Fibroblast of gingiva (primary cell): ENCODE measurements around the gene ASPDH.
A peak's percentile ranks its signal among the peaks of the same experiment; 100 is the strongest.

Source experiments
- DNase-seq: peaks from one replicate; pipeline ENCODE4 v3.0.0-alpha.2; 2011; ENCODE audit warnings: low read depth

The ASPDH gene

DNA sequence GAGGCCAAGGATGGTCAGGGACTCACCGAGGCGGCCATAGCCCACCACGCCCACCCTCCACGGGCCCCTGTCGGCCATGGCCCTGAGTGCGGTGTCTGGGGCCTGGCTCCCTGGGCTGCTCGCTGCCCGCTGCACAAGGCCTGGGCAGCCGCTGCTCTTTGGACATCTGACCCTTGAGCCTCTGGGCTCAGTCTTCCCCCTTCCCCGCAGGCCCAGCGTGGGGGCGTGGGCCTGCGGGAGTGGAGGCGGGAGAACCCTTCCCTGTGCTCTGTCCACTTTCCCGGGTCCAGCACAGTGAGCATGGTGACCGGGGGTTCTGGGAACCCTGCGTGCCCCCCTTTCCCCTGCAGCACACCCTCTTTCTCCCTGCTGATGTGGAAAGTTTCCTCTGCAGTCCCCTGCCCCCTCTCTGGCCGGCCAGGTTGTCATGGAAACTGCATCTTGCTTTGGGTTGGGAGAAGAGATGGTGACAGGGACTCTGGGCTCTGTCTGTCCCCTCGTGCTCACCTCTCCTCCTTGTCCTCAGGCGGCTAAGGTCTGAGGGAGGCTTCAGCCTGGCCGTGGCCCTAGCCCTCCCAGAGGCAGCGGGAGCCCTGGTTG is at the start of gene ASPDH:
Gene ASPDH, minus strand, starts transcription at position 168 of the 600 bp plus-strand sequence. Its CDS starts 90 bp downstream, at position 78.
- DNase-seq: no peak

DNA sequence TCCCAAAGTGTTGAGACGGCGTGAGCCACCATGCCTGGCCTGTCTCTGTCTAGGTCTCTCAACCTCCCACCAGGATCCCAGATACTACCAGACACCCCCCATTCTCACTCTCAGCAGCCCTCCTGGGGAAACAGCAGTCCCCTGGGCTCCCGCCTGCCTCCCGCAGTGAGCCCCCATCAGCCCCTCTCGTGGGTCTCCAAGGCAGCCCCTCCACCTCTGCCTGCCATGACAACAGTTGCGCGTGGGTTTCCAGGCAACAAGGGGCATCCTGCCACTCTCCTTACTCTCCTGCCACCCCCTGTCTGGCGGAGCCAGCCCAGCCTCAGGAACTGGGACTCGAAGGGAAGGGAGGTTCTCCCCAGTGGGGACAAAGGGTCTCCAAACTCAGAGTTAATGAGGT is 49.3 kb upstream of the ASPDH start:
- DNase-seq: no peak

DNA sequence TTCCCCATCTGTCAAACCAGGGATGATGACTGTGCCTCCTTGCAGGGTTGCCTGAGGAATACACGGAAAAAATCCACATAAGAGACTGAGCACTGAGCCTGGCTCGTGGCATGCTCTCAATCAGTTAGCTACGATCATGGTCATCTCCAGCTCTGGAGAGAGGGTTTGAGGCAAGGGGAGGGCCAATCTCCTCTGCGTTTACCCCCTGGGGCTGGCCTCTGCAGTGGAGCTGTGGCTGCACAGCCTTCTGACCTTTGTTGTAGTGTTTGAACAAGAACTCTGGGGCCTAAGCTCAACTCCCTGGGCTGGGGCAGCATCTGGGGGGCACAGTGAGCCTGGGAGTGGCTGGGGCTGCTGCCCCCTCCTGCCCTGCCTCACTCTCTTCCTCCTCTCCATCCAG is 48.6 kb upstream of the ASPDH start:
- no peak for DNase-seq

DNA sequence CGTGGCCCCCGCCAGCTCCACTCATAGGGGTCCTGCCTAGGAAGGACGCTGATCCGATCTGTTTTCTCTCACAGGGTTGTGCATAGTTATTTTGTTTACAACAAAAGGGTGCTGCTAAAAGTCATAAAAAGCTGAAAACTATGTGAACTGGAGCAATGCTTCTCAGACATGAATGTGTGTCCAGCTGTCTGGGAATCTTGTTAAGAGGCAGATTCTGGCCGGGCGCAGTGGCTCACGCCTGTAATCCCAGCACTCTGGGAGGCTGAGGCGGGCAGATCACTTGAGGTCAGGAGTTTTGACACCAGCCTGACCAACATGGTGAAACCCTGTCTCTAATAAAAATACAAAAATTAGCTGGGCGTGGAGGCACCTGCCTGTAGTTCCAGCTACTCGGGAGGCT is 45.9 kb upstream of the ASPDH start:
- no peak for DNase-seq

DNA sequence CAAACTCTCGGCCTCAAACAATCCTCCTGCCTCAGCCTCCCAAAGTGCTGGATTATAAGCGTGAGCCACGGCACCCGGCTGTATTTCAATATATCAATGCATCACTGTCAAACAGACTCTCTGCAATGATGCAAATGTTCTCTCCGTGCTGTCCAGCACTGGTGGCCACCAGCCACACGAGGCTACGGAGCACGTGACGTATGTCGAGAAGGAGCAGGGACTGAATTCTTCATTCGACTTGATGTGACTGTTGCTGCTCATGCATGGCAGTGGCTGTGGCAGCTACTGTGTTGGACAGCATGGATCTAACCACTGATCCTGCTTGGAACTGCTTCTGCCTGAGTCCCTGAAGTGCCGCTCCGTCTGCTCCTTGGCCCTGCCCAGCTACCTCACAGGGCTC is 44.7 kb upstream of the ASPDH start:
- no peak for DNase-seq

DNA sequence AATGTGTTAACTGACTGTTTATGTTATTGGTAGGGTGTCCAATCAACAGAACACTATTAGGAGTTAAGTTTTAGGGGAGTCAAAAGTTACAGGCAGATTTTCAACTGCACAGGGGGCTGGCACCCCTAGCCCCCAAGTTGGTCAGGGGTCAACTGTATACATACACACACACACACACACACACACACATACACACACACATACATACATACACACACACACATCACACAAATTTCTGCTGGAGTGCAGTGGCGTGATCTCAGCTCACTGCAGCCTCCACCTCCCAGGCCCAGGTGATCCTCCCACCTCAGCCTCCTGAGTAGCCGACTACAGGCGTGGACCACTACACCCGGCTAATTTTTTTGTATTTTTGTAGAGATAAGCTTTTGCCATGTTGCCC is 44.3 kb upstream of the ASPDH start:
- DNase-seq: no peak

DNA sequence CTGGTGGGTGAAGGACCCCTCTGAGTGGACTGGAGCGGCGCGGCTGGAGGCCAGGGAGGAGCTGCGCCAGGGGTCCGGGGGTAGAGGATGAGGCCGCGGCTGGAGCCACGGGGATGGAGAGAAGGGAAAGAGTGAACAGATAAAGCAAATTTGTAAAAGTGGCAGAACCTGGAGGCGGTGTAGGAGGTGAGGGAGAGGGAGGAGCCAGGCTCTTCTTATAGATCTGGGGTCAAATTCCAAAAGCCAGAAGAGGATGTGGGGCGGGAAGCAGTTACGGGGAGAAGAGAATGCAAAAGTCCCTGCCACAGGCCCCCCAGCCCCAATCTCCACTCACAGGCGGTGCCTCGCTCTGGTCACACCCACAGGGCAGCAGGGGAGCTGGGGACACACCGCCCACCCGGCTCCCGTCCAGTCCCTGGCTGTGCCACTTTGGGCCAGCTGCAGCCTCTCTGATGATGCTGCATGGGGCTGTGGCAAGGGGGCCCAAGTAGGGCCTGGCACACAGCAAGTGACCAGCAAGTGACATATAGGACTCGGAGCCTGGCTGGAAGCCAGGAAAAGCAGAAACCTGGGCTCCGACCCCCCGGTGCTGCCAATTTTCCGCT is 43.4 kb upstream of the ASPDH start:
- no peak for DNase-seq

DNA sequence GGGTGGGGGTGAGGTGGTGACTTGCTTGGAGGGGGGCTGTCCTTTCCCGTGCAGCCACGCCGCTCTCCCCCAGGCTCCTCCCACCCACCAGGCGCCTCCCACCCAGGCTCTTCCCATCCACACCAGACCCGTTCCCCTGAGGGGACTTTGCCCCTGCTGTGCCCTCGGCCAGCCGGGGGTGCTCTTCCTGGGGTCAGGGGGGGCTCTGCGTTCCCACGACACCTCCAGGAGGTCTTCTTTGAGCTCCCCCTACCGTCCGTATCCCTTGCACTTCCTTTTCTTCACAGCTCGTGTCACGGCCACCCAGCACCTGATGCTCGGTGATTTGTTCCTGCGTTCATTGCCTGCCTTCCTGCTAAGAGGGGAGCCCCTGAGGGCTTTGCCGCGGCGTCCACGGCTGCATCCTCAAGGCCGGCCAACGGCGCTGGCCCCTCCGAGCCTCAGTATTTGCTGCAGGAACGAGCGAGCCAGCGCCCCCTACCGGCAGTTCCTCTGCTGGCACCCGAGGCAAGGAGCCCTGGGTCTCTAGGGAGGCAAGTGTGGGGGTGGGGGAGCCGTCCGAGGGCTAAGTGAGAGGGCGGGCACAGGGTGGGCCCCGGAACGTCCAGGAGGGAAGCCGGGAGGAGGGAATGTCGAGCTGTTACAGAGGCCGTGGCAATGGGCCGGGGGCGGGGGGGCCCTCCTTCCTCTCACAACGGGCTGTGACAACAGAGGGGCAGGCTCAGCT is 42.7 kb upstream of the ASPDH start:
- DNase-seq: peak; percentile 39

DNA sequence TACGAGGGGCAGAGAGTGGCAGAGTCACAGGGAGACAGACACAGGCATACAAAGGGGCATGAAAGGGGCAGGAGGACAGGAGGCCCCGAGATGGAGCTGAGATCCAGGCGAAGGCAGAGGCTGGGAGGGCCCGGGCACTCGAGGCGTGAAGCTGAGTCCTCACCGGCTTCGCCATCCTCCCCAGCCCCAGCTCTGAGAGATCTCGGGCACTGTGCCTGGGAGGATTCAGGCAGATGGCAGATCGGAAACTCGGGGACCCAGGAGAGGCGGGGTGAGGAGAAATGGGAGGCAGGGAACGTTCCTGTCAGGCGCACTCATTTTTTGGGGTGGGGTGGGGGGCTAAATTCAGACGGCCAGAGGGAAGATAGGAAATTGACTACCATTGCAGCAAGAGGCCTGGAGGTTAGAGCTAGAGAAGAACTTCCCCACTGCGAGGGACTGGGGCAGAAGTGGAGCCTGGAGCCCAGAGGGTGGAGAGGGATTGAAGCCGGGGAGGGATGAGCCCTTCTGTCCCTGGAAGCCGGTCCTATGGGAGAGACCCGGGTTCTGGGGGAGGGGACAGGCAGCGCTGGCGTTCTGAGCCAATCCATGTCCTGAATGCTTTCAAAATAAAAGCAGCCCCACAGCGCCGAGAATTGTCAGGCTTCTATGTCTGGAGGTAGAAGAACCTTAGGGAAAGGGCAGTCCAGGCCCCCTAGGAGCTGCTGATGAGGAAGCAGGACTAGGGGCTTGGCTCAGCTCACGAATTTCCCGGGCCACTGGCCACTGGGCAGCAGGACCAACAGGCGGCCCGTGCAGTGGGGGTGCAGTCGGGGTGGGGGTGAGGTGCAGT is 42.0 kb upstream of the ASPDH start:
- DNase-seq: no peak

DNA sequence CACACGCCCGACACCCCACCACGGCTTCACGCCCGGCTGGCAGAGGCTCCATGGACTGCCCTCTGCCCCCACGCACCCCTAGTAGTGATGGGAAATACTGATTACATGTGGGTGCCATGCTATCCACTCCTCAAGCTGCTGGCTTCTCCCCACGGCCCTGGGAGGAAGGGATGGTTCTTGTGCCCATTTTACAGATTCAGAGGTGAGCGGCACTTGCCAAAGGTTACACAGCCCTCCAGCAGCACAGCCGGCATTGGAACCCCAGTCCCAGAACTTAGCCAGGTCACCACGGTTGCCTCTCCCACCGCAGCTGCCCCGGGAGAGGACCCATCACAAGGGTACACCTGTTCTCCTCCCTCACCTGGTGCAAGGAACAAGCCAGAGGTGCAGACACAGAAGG is 41.3 kb upstream of the ASPDH start:
- no peak for DNase-seq

DNA sequence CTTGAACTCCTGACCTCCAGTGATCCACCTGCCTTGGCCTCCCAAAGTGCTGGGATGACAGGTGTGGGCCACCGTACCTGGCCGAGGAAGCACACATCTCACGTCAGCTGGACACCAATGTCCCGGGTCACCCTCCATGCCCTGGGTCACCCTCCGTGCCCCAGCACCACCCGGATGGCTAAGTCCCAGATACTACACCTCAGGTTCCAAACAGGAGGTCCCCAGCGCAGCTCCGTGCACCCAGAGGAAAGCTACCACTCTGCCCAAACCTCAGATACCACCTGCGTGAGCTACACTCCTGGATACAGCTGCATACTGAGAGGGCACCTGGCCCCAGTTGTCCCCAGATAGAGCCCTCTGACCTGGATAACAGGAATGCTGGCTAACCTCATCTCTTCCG is 40.5 kb upstream of the ASPDH start:
- DNase-seq: no peak

DNA sequence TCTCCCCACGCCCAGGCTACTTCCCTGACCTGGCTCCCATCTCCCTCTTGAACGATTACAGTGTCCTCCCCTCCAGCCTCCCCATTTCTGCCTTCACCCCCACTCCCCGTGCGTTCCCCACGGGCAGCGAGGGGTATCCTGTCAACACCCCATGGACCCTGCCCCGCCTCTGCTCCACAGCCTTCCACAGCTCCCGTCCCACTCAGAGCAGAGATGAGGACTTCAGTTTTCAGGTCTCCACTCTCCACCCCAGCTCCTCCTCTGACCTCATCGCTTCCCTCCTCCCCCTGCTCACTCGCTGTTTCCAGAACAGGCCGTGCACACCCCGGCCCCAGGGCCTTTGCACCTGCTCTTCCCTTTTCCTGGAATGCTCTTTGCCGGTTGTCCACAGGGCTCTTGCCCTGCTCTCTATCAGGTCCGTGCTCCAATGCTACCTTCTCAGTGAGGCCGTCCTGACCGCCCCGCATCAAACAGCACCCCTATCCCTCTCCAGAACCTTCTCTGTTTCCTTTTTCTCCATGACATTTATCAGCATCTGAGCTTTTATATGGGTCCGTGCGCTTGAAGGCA is 39.5 kb upstream of the ASPDH start:
- no peak for DNase-seq

DNA sequence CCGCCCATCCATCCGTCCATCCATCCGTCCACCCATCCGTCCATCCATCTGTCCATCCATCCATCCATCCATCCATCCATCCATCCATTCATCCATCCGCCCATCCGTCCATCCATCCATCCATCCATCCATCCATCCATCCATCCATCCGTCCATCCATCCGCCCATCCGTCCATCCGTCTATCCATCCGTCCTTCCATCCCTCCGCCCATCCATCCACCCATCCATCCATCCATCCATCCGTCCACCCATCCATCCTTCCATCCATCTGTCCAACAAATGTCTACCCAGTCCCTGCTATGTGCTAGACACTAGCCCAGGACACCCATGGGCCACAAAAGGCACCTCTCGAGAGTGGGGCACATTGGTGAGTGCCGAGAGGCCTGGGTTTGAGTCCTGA is 38.8 kb upstream of the ASPDH start:
- DNase-seq: no peak

DNA sequence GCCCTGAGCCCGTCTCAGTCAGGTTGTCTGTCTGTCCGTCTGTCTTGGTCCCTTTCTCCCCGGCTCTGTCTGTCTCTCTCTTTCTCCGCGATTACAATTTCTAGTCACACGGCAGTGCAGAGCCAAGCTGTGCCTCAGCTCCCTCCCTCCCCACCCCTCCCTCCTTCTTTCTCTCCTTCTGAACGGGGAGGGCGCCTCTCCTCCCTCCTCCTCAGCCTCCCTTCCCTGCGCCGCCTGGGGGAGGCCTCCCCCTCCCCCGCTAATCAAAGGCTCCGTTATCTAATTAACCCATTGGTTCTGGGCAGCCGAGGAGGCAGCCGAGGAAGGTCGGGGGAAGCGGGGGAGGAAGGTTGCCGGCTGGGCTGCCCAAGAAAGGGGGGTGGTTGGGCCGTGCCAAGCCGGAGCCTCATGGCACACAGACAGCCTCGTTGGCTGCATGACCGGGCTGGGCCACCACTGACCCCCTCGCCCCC is 38.0 kb upstream of the ASPDH start:
- DNase-seq: no peak

DNA sequence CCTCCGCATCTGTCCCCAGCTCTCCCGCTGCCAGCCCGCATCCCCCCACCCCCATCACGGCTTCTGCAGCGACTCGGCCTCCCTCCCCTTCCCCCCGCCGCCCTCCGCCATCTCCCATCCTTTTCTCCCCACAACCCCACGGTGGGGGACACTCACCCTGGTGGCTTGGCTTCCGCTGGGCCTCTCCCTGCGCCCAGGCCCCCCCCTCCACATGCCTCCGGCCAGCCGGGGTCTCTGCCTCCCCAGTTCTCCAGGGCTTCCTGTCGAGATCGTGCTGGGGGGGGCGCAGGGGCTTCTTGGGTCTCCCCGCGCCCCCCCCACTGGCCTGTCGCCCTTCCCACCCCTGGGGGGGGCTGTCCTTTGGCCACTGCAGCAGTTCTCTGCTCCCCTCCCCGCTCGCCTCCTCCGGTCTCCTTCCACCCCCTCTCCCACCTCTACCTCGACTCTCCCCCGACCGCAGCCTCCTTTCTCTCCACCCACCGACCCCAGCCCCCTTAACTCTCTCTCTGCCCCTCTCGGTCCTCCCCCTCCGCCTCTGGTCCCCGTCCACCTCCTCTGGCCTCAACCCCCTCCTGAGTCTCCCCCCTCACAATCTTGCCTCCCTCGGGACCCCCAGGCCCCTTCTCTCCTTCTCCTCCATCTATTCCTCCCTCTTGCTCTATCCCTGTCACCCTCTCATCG is 37.5 kb upstream of the ASPDH start:
- no peak for DNase-seq

DNA sequence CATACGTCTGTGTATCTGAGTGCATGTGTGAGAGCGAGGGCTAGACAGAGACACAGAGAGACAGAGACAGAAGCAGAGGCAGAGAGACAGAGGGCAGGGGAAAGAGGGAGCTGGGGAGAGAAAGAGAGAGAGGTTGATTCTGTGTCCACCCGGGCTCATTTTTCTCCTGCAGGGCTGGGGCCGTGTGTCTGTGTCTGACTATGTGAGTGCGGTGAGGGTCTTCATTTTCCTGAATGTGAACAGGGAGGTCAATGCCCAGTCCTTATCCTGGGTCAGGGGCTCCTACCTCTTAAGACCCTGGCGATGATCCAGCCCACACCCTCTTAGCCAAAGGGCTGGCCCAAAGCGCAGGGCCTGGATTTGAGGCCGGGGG is 36.9 kb upstream of the ASPDH start:
- DNase-seq: no peak

DNA sequence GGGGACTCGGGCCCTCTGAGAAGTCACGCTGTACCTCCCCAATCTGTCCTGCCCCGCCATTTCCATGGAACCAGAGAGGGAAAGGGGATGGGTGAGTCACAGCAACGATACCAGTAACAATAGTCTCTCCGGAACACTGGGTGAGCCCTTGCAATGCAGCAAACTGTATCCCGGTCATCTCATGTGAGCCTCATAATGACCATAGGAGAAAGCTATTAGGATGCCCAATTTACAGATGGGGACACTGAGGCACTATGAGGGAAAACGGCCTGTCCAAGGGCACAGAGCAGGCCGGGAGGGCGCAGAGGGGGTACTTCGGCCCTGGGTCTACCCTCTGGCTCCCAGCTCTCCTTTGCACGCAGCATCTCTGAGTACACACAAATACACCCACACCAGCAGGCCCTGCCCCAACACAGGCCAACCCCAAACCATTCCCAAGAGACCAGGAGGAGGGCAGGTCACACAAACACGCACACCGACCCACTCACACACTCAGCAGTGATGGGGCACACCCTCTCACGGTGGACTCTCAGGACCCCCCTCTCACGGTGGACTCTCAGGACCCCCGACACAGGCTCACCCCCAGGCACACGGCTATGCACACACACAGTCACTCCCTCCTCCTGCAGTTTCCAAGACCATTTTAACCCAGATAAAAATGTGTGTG is 36.3 kb upstream of the ASPDH start:
- DNase-seq: no peak

DNA sequence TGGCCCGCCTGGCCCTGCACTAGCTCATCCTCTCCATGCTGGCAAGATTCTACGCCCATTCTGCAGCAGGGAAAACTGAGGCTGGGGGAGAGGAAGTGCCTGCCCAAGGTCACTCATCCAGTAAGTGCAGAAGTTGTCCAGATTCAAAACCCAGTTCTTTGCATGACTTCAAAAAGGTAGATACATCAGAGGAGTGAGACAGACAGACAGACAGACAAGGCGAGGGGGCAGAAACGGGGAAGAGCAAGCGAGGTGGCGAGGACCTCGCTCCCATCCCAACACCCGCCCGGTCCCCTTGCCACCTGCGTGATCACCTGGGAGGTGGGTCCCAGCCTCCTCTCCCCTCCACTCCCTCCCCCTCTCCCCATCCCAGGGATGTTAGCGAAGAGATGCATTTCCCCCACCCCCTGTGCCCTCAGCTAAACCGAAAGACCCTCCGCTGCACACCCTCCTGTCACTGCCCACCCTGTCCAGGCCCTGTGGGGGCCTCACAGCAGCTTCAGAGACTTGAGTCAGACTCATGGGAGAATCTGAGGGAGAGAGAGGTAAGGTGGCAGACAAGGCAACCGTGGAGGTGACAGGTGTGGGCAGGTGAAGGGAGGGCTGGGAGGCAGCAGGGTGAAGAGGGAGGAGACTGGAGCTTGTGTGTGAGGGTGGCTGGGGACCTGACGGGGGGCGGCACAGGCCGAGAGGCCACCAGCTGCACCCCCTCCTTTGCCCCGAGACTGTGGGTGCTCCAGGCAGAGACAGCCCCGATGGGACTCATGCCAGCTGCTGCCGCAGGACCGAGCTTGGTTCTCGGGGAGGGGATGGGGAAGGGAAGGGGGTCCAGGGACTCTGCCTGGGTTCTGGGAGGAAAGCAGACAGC is 35.6 kb upstream of the ASPDH start:
- DNase-seq: no peak

DNA sequence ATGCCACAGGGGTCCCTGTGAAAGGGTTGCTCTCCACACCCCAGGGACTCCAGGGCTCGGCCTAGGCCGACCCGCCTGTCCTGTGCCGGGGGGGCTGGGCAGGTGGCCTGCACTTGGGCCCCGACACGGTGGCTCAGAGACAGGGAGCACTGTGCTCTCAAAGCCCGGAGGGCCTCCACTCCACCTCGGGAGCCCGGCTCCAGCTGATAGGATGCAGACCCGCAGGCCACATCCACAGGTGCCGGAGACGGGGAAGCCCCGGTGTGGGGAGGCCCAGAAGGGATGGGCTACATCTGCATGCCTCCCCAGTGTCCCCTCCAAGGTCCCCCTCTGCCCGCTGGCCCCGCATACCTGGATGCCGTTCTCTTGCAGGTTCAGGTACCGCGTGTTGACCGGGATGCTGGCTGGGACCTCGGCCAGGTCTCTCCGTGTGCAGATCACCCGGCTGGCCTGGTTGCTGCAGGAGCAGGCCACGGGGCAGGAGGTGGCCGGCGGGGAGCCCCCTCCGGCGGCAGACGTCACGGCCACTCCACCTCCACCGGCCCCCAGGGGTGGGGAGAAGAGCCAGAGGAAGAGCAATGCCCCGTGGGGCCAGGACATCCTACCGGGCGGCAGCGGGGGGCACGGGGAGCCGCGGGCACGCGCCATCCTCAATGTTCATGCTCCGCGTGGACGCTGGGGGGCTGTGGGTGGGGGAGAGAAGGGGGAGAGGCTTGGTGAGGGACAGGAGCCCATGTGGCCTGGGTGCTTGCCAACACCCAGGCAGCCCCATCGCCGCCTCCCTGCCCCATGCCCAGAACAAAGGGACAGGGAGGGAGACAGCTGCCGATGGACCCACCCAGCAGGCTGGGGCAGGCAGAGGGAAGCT is 34.7 kb upstream of the ASPDH start:
- DNase-seq: no peak
